ENCODE data around the gene NAA16. TPM values are rescaled to one million over a fixed set of nuclear protein-coding genes. Genes with fewer than 3 reads are reported as not detected.
"Not testable (repeated sequence)": the region's sequence is repeated elsewhere in the genome, so short reads cannot be mapped to it uniquely, and the experiment has no call there.

The NAA16 gene
- total and polyA plus RNA-seq, 4 donors = 5.8 to 24.7 (median 16.3) TPM

DNA sequence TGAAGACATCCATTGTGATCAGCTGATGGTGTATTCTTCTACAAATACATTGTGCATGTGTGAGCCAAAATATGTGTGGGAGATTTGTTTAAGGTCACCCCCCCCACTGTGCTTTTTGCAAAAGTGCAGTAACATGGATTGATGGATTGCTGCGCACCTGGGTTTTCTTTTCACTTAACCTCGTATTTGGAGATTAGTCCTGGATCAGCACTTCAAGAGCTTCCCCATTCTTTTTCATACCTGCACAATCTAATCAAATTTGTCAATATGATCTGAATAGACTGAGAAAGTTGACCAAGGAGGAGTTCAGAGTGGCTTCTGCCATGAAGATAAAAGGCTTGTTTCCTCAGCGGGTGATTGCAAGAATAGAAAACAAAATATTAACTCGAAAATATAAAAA is 23.7 kb downstream of the NAA16 start:
- ATAC-seq (ENCODE audit: low FRiP score) (no peak), DNase-seq (no peak)
- Histone ChIP-seq H3K27ac (ENCODE audit: low read depth in 1 of 2, low read length in 2 of 2) (no peak overlapping the region), H3K9me3 (ENCODE audit: control insufficient read depth, low read length) (no peaks in the 10 kb centered on the region), H3K4me3 (ENCODE audit: low read length in 2 of 2) (no peak overlapping the region), H3K27me3 (ENCODE audit: control insufficient read depth in 1 of 2, insufficient read depth in 2 of 2, low read length in 1 of 2) (no peaks in the 10 kb centered on the region), H3K4me1 (ENCODE audit: control insufficient read depth in 1 of 2, insufficient read depth in 2 of 2, low read length in 2 of 2) (no peaks in the 10 kb centered on the region), H3K36me3 (ENCODE audit: control insufficient read depth in 1 of 2, insufficient read depth in 2 of 2, low read length in 1 of 2) (no peaks in the 10 kb centered on the region)
- 82 to 91% methylated on average over 4 of the region's 4 CpGs for WGBS, 2 donors
- intact Hi-C loops (cut with DNase I) = no loop called here

- ATAC-seq (ENCODE audit: low FRiP score) = no peak
- intact Hi-C loops (cut with DNase I) = no loop called here
These were observed 33.3 kb downstream of the NAA16 start for GRCh38 chr13:41344358-41344757.

DNA sequence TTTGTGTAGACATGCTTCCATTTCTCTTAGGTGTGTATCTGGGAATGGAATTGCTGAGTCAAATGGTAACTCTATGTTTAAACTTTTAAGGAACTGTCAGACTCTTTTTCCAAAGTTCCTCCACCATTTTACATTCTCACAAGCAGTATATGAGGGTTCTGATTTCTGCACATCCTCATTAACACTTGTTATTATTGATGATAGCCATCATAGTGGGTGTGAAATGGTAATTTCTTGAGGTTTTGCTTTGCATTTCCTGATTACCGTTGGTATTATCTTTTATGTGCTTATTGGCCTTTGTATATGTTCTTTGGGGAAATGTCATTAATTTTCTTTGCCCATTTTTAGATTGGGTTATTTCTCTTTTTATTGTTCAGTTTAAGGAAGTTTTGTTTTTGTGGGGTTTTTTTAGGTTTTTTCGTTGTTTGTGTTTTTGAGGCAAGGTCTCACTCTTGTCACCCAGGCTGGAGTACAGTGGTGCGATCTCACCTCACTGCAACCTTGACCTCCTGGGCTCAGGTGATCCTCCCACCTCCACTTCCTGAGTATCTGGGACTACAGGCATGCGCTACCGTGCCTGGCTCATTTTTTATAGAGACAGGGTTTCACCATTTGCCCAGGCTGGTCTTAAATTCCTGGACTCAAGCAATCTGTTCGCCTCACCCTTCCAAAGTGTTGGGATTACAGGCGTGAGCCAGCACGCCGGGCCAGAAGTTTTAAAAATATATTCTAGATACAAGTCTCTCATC is 34.3 kb downstream of the NAA16 start:
- Histone ChIP-seq H3K27me3 (ENCODE audit: control insufficient read depth in 1 of 2, insufficient read depth in 2 of 2, low read length in 1 of 2) (no peaks in the 10 kb centered on the region), H3K4me3 (ENCODE audit: low read length in 2 of 2) (no peak overlapping the region), H3K4me1 (ENCODE audit: control insufficient read depth in 1 of 2, insufficient read depth in 2 of 2, low read length in 2 of 2) (no peaks in the 10 kb centered on the region), H3K9me3 (ENCODE audit: control insufficient read depth, low read length) (no peaks in the 10 kb centered on the region), H3K36me3 (ENCODE audit: control insufficient read depth in 1 of 2, insufficient read depth in 2 of 2, low read length in 1 of 2) (peaks cover 0 to 4% of the 10 kb centered on the region in 2 donors), H3K27ac (ENCODE audit: low read depth in 1 of 2, low read length in 2 of 2) (no peak overlapping the region)
- ATAC-seq (ENCODE audit: low FRiP score) (no peak), DNase-seq (no peak)
- intact Hi-C loops (cut with DNase I) = no loop called here
- 56 to 66% methylated on average over 9 of the region's 9 CpGs for WGBS, 2 donors

More at GRCh38 chr13:41344358-41344757, 33.3 kb downstream of the NAA16 start:
- 96 to 98% methylated on average over 4 of the region's 4 CpGs for WGBS, 2 donors
- Histone ChIP-seq H3K4me1 (ENCODE audit: control insufficient read depth in 1 of 2, insufficient read depth in 2 of 2, low read length in 2 of 2) (no peaks in the 10 kb centered on the region), H3K36me3 (ENCODE audit: control insufficient read depth in 1 of 2, insufficient read depth in 2 of 2, low read length in 1 of 2) (peaks cover 0 to 4% of the 10 kb centered on the region in 2 donors), H3K27ac (ENCODE audit: low read depth in 1 of 2, low read length in 2 of 2) (no peak overlapping the region), H3K27me3 (ENCODE audit: control insufficient read depth in 1 of 2, insufficient read depth in 2 of 2, low read length in 1 of 2) (no peaks in the 10 kb centered on the region), H3K9me3 (ENCODE audit: control insufficient read depth, low read length) (no peaks in the 10 kb centered on the region), H3K4me3 (ENCODE audit: low read length in 2 of 2) (no peak overlapping the region)
- no peak for DNase-seq

DNA sequence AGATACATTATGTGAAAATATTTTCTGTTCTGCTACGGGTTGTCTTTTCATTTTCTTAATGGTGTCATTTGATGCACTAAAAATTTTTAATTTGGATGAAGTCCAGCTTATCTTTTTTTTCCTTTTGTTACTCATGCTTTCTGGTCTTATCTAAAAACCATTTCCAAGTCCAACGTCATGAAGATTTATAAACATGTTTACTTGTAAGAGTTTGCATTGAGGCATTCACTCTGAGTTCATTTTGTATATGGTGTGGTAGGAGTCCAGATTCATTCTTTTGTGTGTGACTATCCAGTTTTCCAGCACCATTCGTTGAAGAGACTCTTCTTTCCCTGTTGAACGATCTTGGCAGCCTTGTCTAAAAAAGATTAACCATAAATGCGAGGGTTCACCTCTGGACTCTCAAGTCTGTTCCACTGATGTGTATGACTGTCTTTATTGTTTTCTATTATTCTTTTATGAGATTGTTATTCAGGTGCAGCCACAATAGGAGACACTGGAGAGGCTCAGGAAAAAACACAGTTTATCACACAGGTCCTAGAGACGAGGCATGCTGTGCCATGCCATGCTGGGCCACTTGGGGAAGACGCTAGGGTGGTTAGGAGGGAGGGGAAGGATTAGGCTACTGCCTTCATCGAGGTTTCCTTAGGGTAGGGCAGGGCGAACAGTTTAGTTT is 35.0 kb downstream of the NAA16 start:
- ATAC-seq (ENCODE audit: low FRiP score) (no peak), DNase-seq (no peak)
- peaks cover 0 to 4% of the 10 kb centered on the region in 2 donors for H3K36me3 ChIP-seq (ENCODE audit: control insufficient read depth in 1 of 2, insufficient read depth in 2 of 2, low read length in 1 of 2)
- intact Hi-C loops (cut with DNase I) = no loop called here
- 56 to 65% methylated on average over 9 of the region's 9 CpGs for WGBS, 2 donors
- no peak overlapping the region for H3K4me3 ChIP-seq (ENCODE audit: low read length in 2 of 2)
- H3K4me1 ChIP-seq (ENCODE audit: control insufficient read depth in 1 of 2, insufficient read depth in 2 of 2, low read length in 2 of 2) = no peaks in the 10 kb centered on the region
- no peaks in the 10 kb centered on the region for H3K27me3 ChIP-seq (ENCODE audit: control insufficient read depth in 1 of 2, insufficient read depth in 2 of 2, low read length in 1 of 2)
- H3K27ac ChIP-seq (ENCODE audit: low read depth in 1 of 2, low read length in 2 of 2) = no peak overlapping the region
- H3K9me3 ChIP-seq (ENCODE audit: control insufficient read depth, low read length) = no peaks in the 10 kb centered on the region

GRCh38 chr13:41352935-41353840 is 42.1 kb downstream of the NAA16 start:
- no peaks in the 10 kb centered on the region for H3K4me1 ChIP-seq (ENCODE audit: control insufficient read depth in 1 of 2, insufficient read depth in 2 of 2, low read length in 2 of 2)
- H3K27me3 ChIP-seq (ENCODE audit: control insufficient read depth in 1 of 2, insufficient read depth in 2 of 2, low read length in 1 of 2) = no peaks in the 10 kb centered on the region
- H3K27ac ChIP-seq (ENCODE audit: low read depth in 1 of 2, low read length in 2 of 2) = no peak overlapping the region
- DNase-seq (no peak), ATAC-seq (ENCODE audit: low FRiP score) (peak; percentile 62)
- peaks cover 0 to 2% of the 10 kb centered on the region in 2 donors for H3K36me3 ChIP-seq (ENCODE audit: control insufficient read depth in 1 of 2, insufficient read depth in 2 of 2, low read length in 1 of 2)
- H3K9me3 ChIP-seq (ENCODE audit: control insufficient read depth, low read length) = no peaks in the 10 kb centered on the region
- H3K4me3 ChIP-seq (ENCODE audit: low read length in 2 of 2) = no peak overlapping the region
- intact Hi-C loops (cut with DNase I) = loop anchor here (5.0 kb wide), 1 partner anchor 299 kb away; no protein-coding TSS in a partner anchor
- WGBS, 2 donors = 49 to 50% methylated on average over 14 of the region's 14 CpGs

- H3K36me3 ChIP-seq (ENCODE audit: control insufficient read depth in 1 of 2, insufficient read depth in 2 of 2, low read length in 1 of 2) = no peaks in the 10 kb centered on the region
- no peaks in the 10 kb centered on the region for H3K9me3 ChIP-seq (ENCODE audit: control insufficient read depth, low read length)
- no peak overlapping the region for H3K4me3 ChIP-seq (ENCODE audit: low read length in 2 of 2)
- intact Hi-C loops (cut with DNase I) = loop anchor here (5.0 kb wide), 1 partner anchor 298 kb away; no protein-coding TSS in a partner anchor
- no peaks in the 10 kb centered on the region for H3K27me3 ChIP-seq (ENCODE audit: control insufficient read depth in 1 of 2, insufficient read depth in 2 of 2, low read length in 1 of 2)
- H3K4me1 ChIP-seq (ENCODE audit: control insufficient read depth in 1 of 2, insufficient read depth in 2 of 2, low read length in 2 of 2) = no peaks in the 10 kb centered on the region
- DNase-seq = no peak
- 65 to 79% methylated on average over 5 of the region's 5 CpGs for WGBS, 2 donors
- no peak for ATAC-seq (ENCODE audit: low FRiP score)
- no peak overlapping the region for H3K27ac ChIP-seq (ENCODE audit: low read depth in 1 of 2, low read length in 2 of 2)
These were observed 43.3 kb downstream of the NAA16 start for GRCh38 chr13:41354416-41354815.

DNA sequence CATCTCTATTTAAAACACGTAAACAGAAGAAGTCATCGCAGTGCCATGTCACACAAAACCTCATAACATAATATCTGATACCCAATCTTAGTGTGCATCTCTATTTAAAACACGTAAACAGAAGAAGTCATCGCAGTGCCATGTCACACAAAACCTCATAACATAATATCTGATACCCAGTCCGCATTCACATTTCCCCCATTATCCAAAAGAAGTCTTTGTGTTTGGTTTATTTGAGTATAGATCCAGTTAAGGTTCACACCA is 45.2 kb downstream of the NAA16 start:
- H3K27ac ChIP-seq (ENCODE audit: low read depth in 1 of 2, low read length in 2 of 2); H3K36me3 ChIP-seq (ENCODE audit: control insufficient read depth in 1 of 2, insufficient read depth in 2 of 2, low read length in 1 of 2); H3K27me3 ChIP-seq (ENCODE audit: control insufficient read depth in 1 of 2, insufficient read depth in 2 of 2, low read length in 1 of 2); H3K4me3 ChIP-seq (ENCODE audit: low read length in 2 of 2); H3K4me1 ChIP-seq (ENCODE audit: control insufficient read depth in 1 of 2, insufficient read depth in 2 of 2, low read length in 2 of 2); DNase-seq; H3K9me3 ChIP-seq (ENCODE audit: control insufficient read depth, low read length); ATAC-seq (ENCODE audit: low FRiP score); intact Hi-C loops (cut with DNase I): not testable (repeated sequence)
- 95 to 98% methylated on average over 5 of the region's 5 CpGs for WGBS, 2 donors

- H3K9me3 ChIP-seq (ENCODE audit: control insufficient read depth, low read length) = no peaks in the 10 kb centered on the region
- H3K4me1 ChIP-seq (ENCODE audit: control insufficient read depth in 1 of 2, insufficient read depth in 2 of 2, low read length in 2 of 2) = no peaks in the 10 kb centered on the region
- DNase-seq = no peak
- intact Hi-C loops (cut with DNase I) = no loop called here
- no peaks in the 10 kb centered on the region for H3K36me3 ChIP-seq (ENCODE audit: control insufficient read depth in 1 of 2, insufficient read depth in 2 of 2, low read length in 1 of 2)
- WGBS, 2 donors = 89 to 92% methylated on average over 6 of the region's 6 CpGs
- ATAC-seq (ENCODE audit: low FRiP score) = no peak
- no peak overlapping the region for H3K27ac ChIP-seq (ENCODE audit: low read depth in 1 of 2, low read length in 2 of 2)
- no peak overlapping the region for H3K4me3 ChIP-seq (ENCODE audit: low read length in 2 of 2)
- no peaks in the 10 kb centered on the region for H3K27me3 ChIP-seq (ENCODE audit: control insufficient read depth in 1 of 2, insufficient read depth in 2 of 2, low read length in 1 of 2)
These were observed 45.7 kb downstream of the NAA16 start for GRCh38 chr13:41356786-41357185.

Data from aorta (tissue), 5 donors.